ENCODE data around the gene BACE2. TPM values are rescaled to one million over a fixed set of nuclear protein-coding genes. Genes with fewer than 3 reads are reported as not detected.
"Not testable (repeated sequence)": the region's sequence is repeated elsewhere in the genome, so short reads cannot be mapped to it uniquely, and the experiment has no call there.

BACE2 gene
- total RNA-seq, 1 donor from 2014 or later = 16.8 TPM

- H3K9me3 Mint-ChIP-seq (ENCODE audit: unreplicated experiment) = peaks cover 5% of the 10 kb centered on the region
- H2AFZ ChIP-seq (ENCODE audit: low read depth, low read length) = no peak overlapping the region
- H3K36me3 ChIP-seq (ENCODE audit: insufficient read depth, low read length) = no peaks in the 10 kb centered on the region
- H4K20me1 ChIP-seq (ENCODE audit: insufficient read depth, low read length) = peaks cover 57% of the 10 kb centered on the region
- no peak for FAIRE-seq
- peaks cover 4% of the 10 kb centered on the region for H3K4me1 ChIP-seq (ENCODE audit: insufficient read depth, low read length)
- H3K79me2 ChIP-seq (ENCODE audit: insufficient read depth, low read length) = peaks cover 42% of the 10 kb centered on the region
- H3K4me2 ChIP-seq (ENCODE audit: low read length) = no peak overlapping the region
- H3K36me3 Mint-ChIP-seq (ENCODE audit: low read depth, unreplicated experiment) = no peaks in the 10 kb centered on the region
- no peak overlapping the region for H3K27ac ChIP-seq (ENCODE audit: low read depth, low read length)
- H3K9ac ChIP-seq (ENCODE audit: low read length) = no peak overlapping the region
- H3K27me3 Mint-ChIP-seq (ENCODE audit: low read depth, unreplicated experiment) = no peaks in the 10 kb centered on the region
- TF ChIP-seq CTCF (IDR thresholded peaks at IDR 0.05; ENCODE audit: insufficient read depth, low read depth, low read length) (no peak), EZH2 (IDR thresholded peaks at IDR 0.05; ENCODE audit: insufficient read depth, low read length) (no peak)
- H3K27me3 ChIP-seq (ENCODE audit: insufficient read depth, low read length) = no peaks in the 10 kb centered on the region
- peaks cover 4% of the 10 kb centered on the region for H3K4me1 Mint-ChIP-seq (ENCODE audit: low read depth, unreplicated experiment)
- H3K27ac Mint-ChIP-seq (ENCODE audit: unreplicated experiment) = no peak overlapping the region
- DNase-seq (ENCODE audit: low read depth) = no peak
- no peak overlapping the region for H3K4me3 ChIP-seq (ENCODE audit: insufficient read depth, low read depth, low read length)
- no peak overlapping the region for H3K4me3 Mint-ChIP-seq (ENCODE audit: unreplicated experiment)
- H3K9me3 ChIP-seq (ENCODE audit: insufficient read depth, low read depth, low read length) = no peaks in the 10 kb centered on the region
Measured at GRCh38 chr21:41188486-41189149, 20.7 kb downstream of the BACE2 start.

GRCh38 chr21:41189150-41189745, 21.3 kb downstream of the BACE2 start:
- FAIRE-seq = no peak
- Mint-ChIP-seq H3K27me3 (ENCODE audit: low read depth, unreplicated experiment) (no peaks in the 10 kb centered on the region), H3K36me3 (ENCODE audit: low read depth, unreplicated experiment) (no peaks in the 10 kb centered on the region), H3K9me3 (ENCODE audit: unreplicated experiment) (peaks cover 5% of the 10 kb centered on the region), H3K4me3 (ENCODE audit: unreplicated experiment) (no peak overlapping the region), H3K4me1 (ENCODE audit: low read depth, unreplicated experiment) (no peaks in the 10 kb centered on the region), H3K27ac (ENCODE audit: unreplicated experiment) (no peak overlapping the region)
- no peak overlapping the region for H2AFZ ChIP-seq (ENCODE audit: low read depth, low read length)
- H3K79me2 ChIP-seq (ENCODE audit: insufficient read depth, low read length) = peaks cover 37% of the 10 kb centered on the region
- no peaks in the 10 kb centered on the region for H3K27me3 ChIP-seq (ENCODE audit: insufficient read depth, low read length)
- H4K20me1 ChIP-seq (ENCODE audit: insufficient read depth, low read length) = peaks cover 57% of the 10 kb centered on the region
- no peaks in the 10 kb centered on the region for H3K4me1 ChIP-seq (ENCODE audit: insufficient read depth, low read length)
- H3K36me3 ChIP-seq (ENCODE audit: insufficient read depth, low read length) = no peaks in the 10 kb centered on the region
- no peak for TF ChIP-seq CTCF (IDR thresholded peaks at IDR 0.05; ENCODE audit: insufficient read depth, low read depth, low read length)
- no peak for TF ChIP-seq EZH2 (IDR thresholded peaks at IDR 0.05; ENCODE audit: insufficient read depth, low read length)
- no peaks in the 10 kb centered on the region for H3K9me3 ChIP-seq (ENCODE audit: insufficient read depth, low read depth, low read length)
- H3K9ac ChIP-seq (ENCODE audit: low read length) = no peak overlapping the region
- H3K4me2 ChIP-seq (ENCODE audit: low read length) = no peak overlapping the region
- H3K27ac ChIP-seq (ENCODE audit: low read depth, low read length) = no peak overlapping the region
- no peak overlapping the region for H3K4me3 ChIP-seq (ENCODE audit: insufficient read depth, low read depth, low read length)
- no peak for DNase-seq (ENCODE audit: low read depth)

- not testable (repeated sequence) for DNase-seq (ENCODE audit: low read depth); H3K9ac ChIP-seq (ENCODE audit: low read length); H3K27ac ChIP-seq (ENCODE audit: low read depth, low read length); H3K4me3 Mint-ChIP-seq (ENCODE audit: unreplicated experiment); H3K36me3 Mint-ChIP-seq (ENCODE audit: low read depth, unreplicated experiment); FAIRE-seq; H2AFZ ChIP-seq (ENCODE audit: low read depth, low read length); H3K4me3 ChIP-seq (ENCODE audit: insufficient read depth, low read depth, low read length); H3K27me3 ChIP-seq (ENCODE audit: insufficient read depth, low read length); H3K9me3 Mint-ChIP-seq (ENCODE audit: unreplicated experiment); H3K9me3 ChIP-seq (ENCODE audit: insufficient read depth, low read depth, low read length); H3K27me3 Mint-ChIP-seq (ENCODE audit: low read depth, unreplicated experiment); H3K27ac Mint-ChIP-seq (ENCODE audit: unreplicated experiment); H3K4me1 Mint-ChIP-seq (ENCODE audit: low read depth, unreplicated experiment); H3K4me1 ChIP-seq (ENCODE audit: insufficient read depth, low read length); H3K4me2 ChIP-seq (ENCODE audit: low read length); H3K36me3 ChIP-seq (ENCODE audit: insufficient read depth, low read length)
- peaks cover 27% of the 10 kb centered on the region for H3K79me2 ChIP-seq (ENCODE audit: insufficient read depth, low read length)
- H4K20me1 ChIP-seq (ENCODE audit: insufficient read depth, low read length) = peaks cover 52% of the 10 kb centered on the region
Measured at GRCh38 chr21:41192552-41192951, 24.6 kb downstream of the BACE2 start.
